Keratinocyte (primary cell): ENCODE data around the gene TTBK1.

Source experiments
- EZH2 ChIP-seq: IDR thresholded peaks from one replicate; pipeline ENCODE4 v1.6.1; 2012; ENCODE audit warnings: inconsistent platforms, mild to moderate bottlenecking, low read length, moderate library complexity
- TF ChIP-seq, protein P1 (sequence below), 3 experiments: IDR thresholded peaks in 1 of 3; conservative IDR thresholded peaks in 1 of 3; optimal IDR thresholded peaks in 1 of 3; 2 replicates in 2 of 3; 3 replicates in 1 of 3; pipeline versions ENCODE3 to v1.5.1; 2011; ENCODE audit warnings: low read length in 3 of 3, mild to moderate bottlenecking in 3 of 3, moderate library complexity in 2 of 3, control low read depth in 1 of 3, inconsistent platforms in 1 of 3; ENCODE audit not compliant: insufficient read depth in 2 of 3; ENCODE audit errors: extremely low read depth in 1 of 3

- TF ChIP-seq, protein P1, sequence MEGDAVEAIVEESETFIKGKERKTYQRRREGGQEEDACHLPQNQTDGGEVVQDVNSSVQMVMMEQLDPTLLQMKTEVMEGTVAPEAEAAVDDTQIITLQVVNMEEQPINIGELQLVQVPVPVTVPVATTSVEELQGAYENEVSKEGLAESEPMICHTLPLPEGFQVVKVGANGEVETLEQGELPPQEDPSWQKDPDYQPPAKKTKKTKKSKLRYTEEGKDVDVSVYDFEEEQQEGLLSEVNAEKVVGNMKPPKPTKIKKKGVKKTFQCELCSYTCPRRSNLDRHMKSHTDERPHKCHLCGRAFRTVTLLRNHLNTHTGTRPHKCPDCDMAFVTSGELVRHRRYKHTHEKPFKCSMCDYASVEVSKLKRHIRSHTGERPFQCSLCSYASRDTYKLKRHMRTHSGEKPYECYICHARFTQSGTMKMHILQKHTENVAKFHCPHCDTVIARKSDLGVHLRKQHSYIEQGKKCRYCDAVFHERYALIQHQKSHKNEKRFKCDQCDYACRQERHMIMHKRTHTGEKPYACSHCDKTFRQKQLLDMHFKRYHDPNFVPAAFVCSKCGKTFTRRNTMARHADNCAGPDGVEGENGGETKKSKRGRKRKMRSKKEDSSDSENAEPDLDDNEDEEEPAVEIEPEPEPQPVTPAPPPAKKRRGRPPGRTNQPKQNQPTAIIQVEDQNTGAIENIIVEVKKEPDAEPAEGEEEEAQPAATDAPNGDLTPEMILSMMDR (optimal IDR thresholded peaks at IDR 0.05 in 1 of 3, IDR thresholded peaks at IDR 0.05 in 1 of 3, conservative IDR thresholded peaks at IDR 0.05 in 1 of 3; ENCODE audit: extremely low read depth in 1 of 3, insufficient read depth in 2 of 3, low read length in 3 of 3) = no peak
- TF ChIP-seq EZH2 = no peak
Measured at GRCh38 chr6:43248101-43248500, 4.8 kb downstream of the TTBK1 start.
